Measurements from ENCODE around the gene PKHD1. TPM values are rescaled to one million over a fixed set of nuclear protein-coding genes. Genes with fewer than 3 reads are reported as not detected.

Gene PKHD1
- total RNA-seq, 1 experiment from 2014 or later: 0.09 TPM

GRCh38 chr6:51892750-51893149 is 194.7 kb downstream of the PKHD1 start:
- H3K9me3 ChIP-seq (ENCODE audit: control insufficient read depth, low read depth, low read length): no peaks in the 10 kb centered on the region
- H2AFZ ChIP-seq (ENCODE audit: low read length): no peak overlapping the region
- no peak overlapping the region for H3K18ac ChIP-seq (ENCODE audit: insufficient read length, low read depth, low read length)
- Mint-ChIP-seq H3K27ac (no peak overlapping the region), H3K27me3 (ENCODE audit: low read depth) (no peaks in the 10 kb centered on the region; the same call in 1 of the 2 replicates), H3K4me3 (no peak overlapping the region), H3K4me1 (no peaks in the 10 kb centered on the region), H3K9me3 (no peaks in the 10 kb centered on the region), H3K36me3 (ENCODE audit: insufficient read depth in 1 of 3, low read depth in 3 of 3) (no peaks in the 10 kb centered on the region; a peak in 1 of 7 replicates)
- H4K91ac ChIP-seq (ENCODE audit: insufficient read length, low read depth, low read length): no peak overlapping the region
- no peak for TF ChIP-seq CTCF (conservative IDR thresholded peaks at IDR 0.05)
- H2BK12ac ChIP-seq (ENCODE audit: insufficient read length, low read depth, low read length): no peak overlapping the region
- H3K9ac ChIP-seq (ENCODE audit: extremely low read depth, insufficient read length, low read length): no peak overlapping the region
- no peak overlapping the region for H2BK120ac ChIP-seq (ENCODE audit: low read depth, low read length, poor library complexity, severe bottlenecking)
- no peaks in the 10 kb centered on the region for H3K79me1 ChIP-seq (ENCODE audit: insufficient read depth, low read depth, low read length, poor library complexity, severe bottlenecking)
- H3K4me1 ChIP-seq (ENCODE audit: insufficient read depth, low read length): no peaks in the 10 kb centered on the region
- no peak overlapping the region for H3K23ac ChIP-seq (ENCODE audit: insufficient read length, low read depth, low read length)
- H3K27ac ChIP-seq (ENCODE audit: insufficient read length, low read depth, low read length): no peak overlapping the region
- H2AK5ac ChIP-seq (ENCODE audit: insufficient read length, low read length): no peak overlapping the region
- H3K4ac ChIP-seq (ENCODE audit: low read depth, low read length): no peak overlapping the region
- no peaks in the 10 kb centered on the region for H3K79me2 ChIP-seq (ENCODE audit: insufficient read depth, low read length)
- no peaks in the 10 kb centered on the region for H3K23me2 ChIP-seq (ENCODE audit: insufficient read length, low read depth, low read length, poor library complexity, severe bottlenecking)
- H3K4me2 ChIP-seq (ENCODE audit: insufficient read depth, insufficient read length, low read length): no peak overlapping the region
- no peak overlapping the region for H2BK15ac ChIP-seq (ENCODE audit: low read depth, low read length)
- no CpG with 5 or more reads among the region's 4 CpGs for WGBS (ENCODE audit: extremely low coverage, insufficient read length, low lambda C conversion rate)
- H3K27me3 ChIP-seq (ENCODE audit: insufficient read depth, low read length): no peaks in the 10 kb centered on the region
- H2BK20ac ChIP-seq (ENCODE audit: low read depth, low read length, poor library complexity, severe bottlenecking): no peak overlapping the region
- no peaks in the 10 kb centered on the region for H4K20me1 ChIP-seq (ENCODE audit: control insufficient read depth, insufficient read depth, insufficient read length)
- H4K8ac ChIP-seq (replicated peaks; ENCODE audit: insufficient read length, low read depth, low read length): no peak overlapping the region
- H3K56ac ChIP-seq (ENCODE audit: insufficient read length, low read depth, low read length): no peak overlapping the region
- no peak overlapping the region for H4K5ac ChIP-seq (ENCODE audit: insufficient read length, low read depth, low read length)
- no peak overlapping the region for H3T11ph ChIP-seq (ENCODE audit: low read length)
- no peak overlapping the region for H3K14ac ChIP-seq (ENCODE audit: insufficient read depth, low read length)
- DNase-seq: no peak
- no peak overlapping the region for H2BK5ac ChIP-seq (ENCODE audit: insufficient read length, low read length)
